ENCODE data around the gene BRCC3.

The BRCC3 gene

DNA sequence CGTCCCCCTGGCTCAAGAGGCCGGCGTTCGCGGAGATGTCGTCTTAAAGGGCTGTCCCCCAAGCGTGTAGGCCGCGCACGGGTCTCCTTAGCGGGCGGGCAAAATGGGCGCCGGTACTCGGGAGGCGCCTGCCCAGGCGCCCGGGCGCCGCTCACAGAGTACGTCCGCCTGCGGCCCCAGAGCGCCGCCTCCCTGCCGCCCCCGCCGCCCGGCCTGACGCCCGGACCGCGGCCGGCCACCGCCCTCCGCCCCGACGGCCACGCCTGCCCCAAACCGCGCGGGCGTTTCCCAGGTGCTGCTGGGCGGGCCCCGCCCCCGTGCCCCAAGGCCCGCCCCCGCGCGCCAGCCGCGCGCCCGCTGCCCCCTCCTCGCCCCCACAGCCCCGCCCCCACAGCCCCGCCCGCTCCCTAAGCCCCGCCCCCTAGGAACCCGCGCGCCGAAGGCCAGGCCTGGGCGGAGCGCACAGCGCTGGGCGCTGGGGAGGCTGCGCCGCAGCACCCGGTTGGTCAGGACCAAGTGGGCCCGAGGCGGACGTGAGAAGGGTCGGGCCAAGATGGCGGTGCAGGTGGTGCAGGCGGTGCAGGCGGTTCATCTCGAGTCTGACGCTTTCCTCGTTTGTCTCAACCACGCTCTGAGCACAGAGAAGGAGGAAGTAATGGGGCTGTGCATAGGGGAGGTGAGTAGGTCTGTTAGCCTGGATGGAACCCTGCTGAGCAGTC lies at the start of gene BRCC3, which contains the start of the genes CMC4 and MTCP1:
Gene BRCC3 (plus strand): TSS at position 534 of the 719 bp plus-strand sequence. CDS start 20 bp downstream, at position 554.
Gene CMC4 (minus strand): TSS at position 162 of the 719 bp plus-strand sequence. CDS start 7,113 bp downstream, outside the sequence.
Gene MTCP1 (minus strand): TSS at position 162 of the 719 bp plus-strand sequence. CDS start 5,126 bp downstream, outside the sequence.
- H3K27me3 Mint-ChIP-seq, result no peaks in the 10 kb centered on the region
- no peaks in the 10 kb centered on the region for H3K9me3 Mint-ChIP-seq

DNA sequence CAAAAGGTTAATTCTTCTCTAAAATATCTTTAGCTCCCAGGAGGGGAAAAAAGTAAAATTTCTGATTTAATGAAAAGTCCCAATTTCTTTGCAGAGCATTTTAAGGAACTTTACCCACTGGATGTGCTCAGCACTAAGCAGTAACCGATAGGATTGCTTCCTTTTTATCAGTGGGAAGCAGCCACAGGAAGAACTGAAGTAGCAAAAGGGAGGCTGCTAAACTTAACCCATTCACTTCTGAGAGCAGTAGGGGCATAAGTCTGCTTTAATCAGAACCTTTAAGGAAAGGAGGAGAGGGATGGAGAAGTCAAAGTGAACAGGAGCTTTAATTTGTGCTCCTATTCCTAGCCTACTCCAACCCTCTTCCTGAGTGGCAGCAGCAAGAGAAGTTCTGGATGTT lies 48.7 kb upstream of the BRCC3 start, which contains the start of gene F8:
Gene F8 (minus strand): TSS at position 139 of the 400 bp plus-strand sequence. CDS start 171 bp downstream, outside the sequence.
- H3K27me3 Mint-ChIP-seq, result no peaks in the 10 kb centered on the region
- H3K36me3 Mint-ChIP-seq, result no peaks in the 10 kb centered on the region
- DNase-seq (no peak), ATAC-seq (replicated peaks) (no peak)
- H3K4me1 Mint-ChIP-seq, result peaks cover 6 to 10% of the 10 kb centered on the region in 2 donors
- H3K27ac Mint-ChIP-seq, result no peak within 1 kb of the TSS
- no peak within 1 kb of the TSS for H3K4me3 Mint-ChIP-seq
- no peaks in the 10 kb centered on the region for H3K9me3 Mint-ChIP-seq

More for the DNA sequence above, at the start of gene BRCC3, which contains the start of the genes CMC4 and MTCP1:
- H3K36me3 Mint-ChIP-seq, result peaks cover 14 to 22% of the 10 kb centered on the region in 2 donors
- peak; percentile 93 for ATAC-seq (replicated peaks)
- DNase-seq, result peak; percentile 77
- peak within 1 kb of the TSS; percentile 96 for H3K27ac Mint-ChIP-seq
- H3K4me3 Mint-ChIP-seq, result peak within 1 kb of the TSS; percentile 93 to 94
- H3K4me1 Mint-ChIP-seq, result peaks cover 20 to 35% of the 10 kb centered on the region in 2 donors

DNA sequence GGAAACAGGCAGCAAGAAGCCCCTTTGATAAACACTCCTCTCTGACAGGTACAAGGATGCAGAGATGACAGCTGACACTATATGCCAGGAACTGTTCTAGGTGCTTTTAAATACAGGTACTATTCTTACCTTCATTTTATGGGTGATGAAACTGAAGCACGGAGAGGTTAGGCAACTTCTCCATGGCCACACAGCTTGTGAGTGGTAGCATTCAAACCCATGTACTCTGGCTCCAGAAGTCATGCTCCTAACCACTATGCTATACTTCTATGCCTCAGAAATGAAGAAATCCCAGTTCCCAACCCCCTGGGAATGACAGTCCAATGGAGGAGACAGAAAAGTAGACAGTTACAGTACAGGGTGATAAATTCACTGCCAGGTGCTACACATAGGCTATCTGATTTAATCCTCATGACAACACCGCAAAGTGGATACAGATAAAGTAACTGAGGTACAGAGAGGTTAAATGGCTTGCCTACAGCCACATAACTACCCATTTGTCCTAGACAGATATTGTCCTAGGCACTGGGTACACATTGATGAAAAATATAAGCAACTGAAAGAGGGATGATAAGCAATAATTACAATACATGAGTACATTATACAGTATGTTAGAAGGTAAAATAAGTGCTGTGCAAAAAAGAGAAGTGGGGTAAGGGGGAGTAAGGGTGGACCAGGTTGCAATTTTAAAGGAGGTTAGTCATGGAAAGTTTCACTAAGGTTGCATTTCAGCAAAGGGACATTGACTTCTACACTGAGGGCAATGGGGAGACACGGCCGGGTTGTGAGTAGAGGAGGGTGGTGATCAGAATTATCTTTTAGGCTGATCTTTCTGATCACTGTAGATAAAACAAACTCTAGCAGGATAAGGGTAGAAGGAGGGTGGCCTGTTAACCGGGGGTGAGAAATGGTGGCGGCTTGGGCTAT lies 47.1 kb upstream of the BRCC3 start:
- Mint-ChIP-seq H3K36me3 (no peaks in the 10 kb centered on the region), H3K4me3 (peak overlapping the region in 1 of 2 donors; percentile 68), H3K27ac (peak overlapping the region; percentile 51), H3K9me3 (no peaks in the 10 kb centered on the region), H3K27me3 (no peaks in the 10 kb centered on the region), H3K4me1 (peaks cover 6 to 16% of the 10 kb centered on the region in 2 donors)
- ATAC-seq (replicated peaks), result no peak
- DNase-seq, result no peak

DNA sequence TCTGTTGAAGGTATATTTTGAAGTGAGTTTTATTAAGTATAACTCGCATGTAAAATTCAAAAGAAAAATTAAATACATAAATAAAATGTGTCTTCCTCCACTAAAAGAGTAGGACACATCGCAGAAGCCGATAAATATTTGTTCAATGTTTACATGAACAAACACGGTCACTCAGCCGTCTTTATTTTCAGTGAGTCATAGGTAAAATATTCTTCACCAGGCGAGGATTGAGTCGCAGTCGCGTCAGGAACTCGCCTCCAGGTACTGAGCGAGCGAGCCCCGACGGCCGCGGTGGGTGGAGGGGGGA lies 44.9 kb upstream of the BRCC3 start:
- Mint-ChIP-seq H3K4me3 (peak overlapping the region; percentile 77 to 82), H3K4me1 (peaks cover 9 to 22% of the 10 kb centered on the region in 2 donors)

DNA sequence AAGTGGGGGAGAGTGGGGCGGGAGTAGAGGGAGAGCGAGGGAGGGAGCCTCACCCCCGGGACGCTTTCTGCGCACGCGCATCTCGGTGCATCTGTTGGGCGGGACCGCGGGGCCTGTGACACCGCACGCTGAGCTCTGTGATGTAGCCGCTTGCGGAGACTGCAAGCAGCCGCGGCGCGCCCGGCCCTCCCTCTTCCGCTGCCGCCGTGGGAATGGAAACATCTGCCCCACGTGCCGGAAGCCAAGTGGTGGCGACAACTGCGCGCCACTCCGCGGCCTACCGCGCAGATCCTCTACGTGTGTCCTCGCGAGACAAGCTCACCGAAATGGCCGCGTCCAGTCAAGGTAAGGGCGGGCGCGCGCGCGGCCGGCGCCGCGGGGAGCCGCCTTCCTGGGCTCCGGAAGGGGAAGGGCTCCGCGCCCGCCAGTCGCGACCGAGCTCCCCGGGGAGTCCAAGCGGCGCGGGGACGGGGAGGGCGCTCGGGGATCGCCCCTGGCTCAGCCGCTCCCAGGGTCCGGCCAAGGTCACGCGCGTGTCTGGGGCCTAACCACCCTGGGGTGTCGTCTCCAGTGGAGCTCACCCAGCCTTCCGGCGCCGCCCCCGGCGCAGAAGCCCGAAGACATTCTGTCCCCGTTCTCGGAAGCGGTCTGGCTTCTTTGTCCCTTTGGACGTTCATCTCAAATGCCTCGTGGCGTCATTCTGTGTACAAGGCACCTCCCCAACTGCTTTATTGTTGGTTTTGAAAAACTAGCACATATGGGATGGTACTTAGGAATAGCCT lies 44.4 kb upstream of the BRCC3 start, which contains the start of gene FUNDC2:
Gene FUNDC2 (plus strand): TSS at position 118 of the 782 bp plus-strand sequence. CDS start 95 bp downstream, at position 213.
- peak within 1 kb of the TSS; percentile 82 to 83 for H3K4me3 Mint-ChIP-seq
- H3K36me3 Mint-ChIP-seq, result peaks cover 3 to 4% of the 10 kb centered on the region in 2 donors
- H3K4me1 Mint-ChIP-seq, result peaks cover 9 to 27% of the 10 kb centered on the region in 2 donors
- peak; percentile 89 to 91 for ATAC-seq (replicated peaks)
- no peaks in the 10 kb centered on the region for H3K27me3 Mint-ChIP-seq
- DNase-seq, result peak; percentile 93
- H3K9me3 Mint-ChIP-seq, result no peaks in the 10 kb centered on the region
- peak within 1 kb of the TSS; percentile 96 for H3K27ac Mint-ChIP-seq

More for the DNA sequence above, 44.9 kb upstream of the BRCC3 start:
- H3K36me3 Mint-ChIP-seq, result peaks cover 3 to 4% of the 10 kb centered on the region in 2 donors
- no peaks in the 10 kb centered on the region for H3K9me3 Mint-ChIP-seq
- no peaks in the 10 kb centered on the region for H3K27me3 Mint-ChIP-seq
- H3K27ac Mint-ChIP-seq, result peak overlapping the region; percentile 84
- ATAC-seq (replicated peaks) (no peak), DNase-seq (no peak)

DNA sequence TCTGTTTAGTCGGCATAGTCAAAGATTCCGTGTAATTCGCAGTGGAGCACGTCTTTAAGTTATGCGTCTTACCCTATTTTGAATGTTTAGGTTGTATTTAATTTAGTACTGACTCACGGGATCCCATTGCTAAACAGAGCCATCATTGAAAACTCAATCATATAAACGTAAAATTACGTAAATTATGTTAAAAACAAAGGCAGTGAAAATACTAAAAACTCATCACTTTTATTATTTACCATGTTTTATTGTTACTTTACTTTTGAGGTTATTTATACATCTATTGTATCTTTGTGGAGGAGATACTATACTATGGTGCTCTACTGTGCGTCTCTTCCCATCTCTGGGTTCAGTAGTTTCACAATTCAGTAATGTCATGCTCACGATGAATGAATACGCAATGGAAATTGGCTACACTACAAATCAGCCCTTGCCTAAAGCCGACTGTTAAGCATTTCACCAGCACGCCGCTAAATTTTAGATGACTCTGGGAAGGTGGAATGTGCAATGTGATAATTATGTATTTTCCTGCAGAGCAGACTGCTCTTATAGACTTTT lies 43.7 kb upstream of the BRCC3 start:
- H3K27me3 Mint-ChIP-seq, result no peaks in the 10 kb centered on the region
- peak overlapping the region; percentile 96 for H3K27ac Mint-ChIP-seq
- H3K4me3 Mint-ChIP-seq, result peak overlapping the region; percentile 82 to 83
- peaks cover 3 to 4% of the 10 kb centered on the region in 2 donors for H3K36me3 Mint-ChIP-seq
- ATAC-seq (replicated peaks), result peak in 1 of 2 donors; percentile 22
- H3K9me3 Mint-ChIP-seq, result no peaks in the 10 kb centered on the region
- no peak for DNase-seq
- peaks cover 9 to 27% of the 10 kb centered on the region in 2 donors for H3K4me1 Mint-ChIP-seq

DNA sequence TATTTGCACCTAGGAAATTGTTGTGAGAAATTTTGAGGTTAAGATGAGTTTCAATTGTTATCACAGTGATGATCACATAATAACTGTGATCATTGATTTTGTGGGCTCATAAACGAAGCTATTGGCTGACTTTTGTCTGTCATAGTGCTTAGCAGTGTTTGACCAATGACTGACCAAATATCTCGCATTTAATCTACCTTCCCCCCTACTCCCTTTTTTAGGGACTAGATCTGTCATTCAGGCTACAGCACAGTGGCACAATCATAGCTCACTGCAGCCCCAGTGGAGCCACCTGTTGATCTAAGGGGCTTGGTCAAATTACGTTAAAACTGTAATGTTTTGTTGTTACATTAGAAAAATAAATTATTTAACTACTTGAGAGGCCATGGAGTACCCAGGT lies 43.2 kb upstream of the BRCC3 start:
- H3K4me1 Mint-ChIP-seq, result peaks cover 9 to 27% of the 10 kb centered on the region in 2 donors
- H3K27me3 Mint-ChIP-seq, result no peaks in the 10 kb centered on the region
- H3K4me3 Mint-ChIP-seq, result peak overlapping the region; percentile 82 to 83
- DNase-seq (no peak), ATAC-seq (replicated peaks) (no peak)
- H3K36me3 Mint-ChIP-seq, result peaks cover 3 to 4% of the 10 kb centered on the region in 2 donors
- H3K9me3 Mint-ChIP-seq, result no peaks in the 10 kb centered on the region
- no peak overlapping the region for H3K27ac Mint-ChIP-seq

DNA sequence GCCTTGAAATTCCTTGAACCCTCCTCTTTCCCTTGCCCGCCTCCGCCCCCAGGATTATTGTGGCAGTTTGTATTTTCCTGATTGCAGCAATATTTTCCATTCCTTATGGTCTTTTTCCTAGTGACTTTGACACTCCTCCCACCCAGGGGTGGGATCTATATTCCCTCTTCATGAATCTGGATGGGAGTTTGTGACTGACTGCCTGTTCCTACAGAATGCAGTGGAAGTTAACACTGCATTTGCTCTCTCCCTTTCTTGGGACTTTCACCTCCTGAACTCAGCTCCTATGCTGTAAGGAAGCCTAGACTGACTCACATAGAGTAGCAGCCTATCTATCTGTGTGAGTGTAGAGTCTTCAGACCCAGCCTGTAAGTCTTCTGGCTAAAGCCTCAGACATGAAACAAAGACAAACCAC lies 42.4 kb upstream of the BRCC3 start:
- Mint-ChIP-seq H3K4me1 (peaks cover 9 to 27% of the 10 kb centered on the region in 2 donors), H3K27ac (peak overlapping the region; percentile 15), H3K27me3 (no peaks in the 10 kb centered on the region), H3K4me3 (peak overlapping the region in 1 of 2 donors; percentile 32), H3K9me3 (no peaks in the 10 kb centered on the region), H3K36me3 (peaks cover 3 to 4% of the 10 kb centered on the region in 2 donors)
- DNase-seq (no peak), ATAC-seq (replicated peaks) (no peak)

DNA sequence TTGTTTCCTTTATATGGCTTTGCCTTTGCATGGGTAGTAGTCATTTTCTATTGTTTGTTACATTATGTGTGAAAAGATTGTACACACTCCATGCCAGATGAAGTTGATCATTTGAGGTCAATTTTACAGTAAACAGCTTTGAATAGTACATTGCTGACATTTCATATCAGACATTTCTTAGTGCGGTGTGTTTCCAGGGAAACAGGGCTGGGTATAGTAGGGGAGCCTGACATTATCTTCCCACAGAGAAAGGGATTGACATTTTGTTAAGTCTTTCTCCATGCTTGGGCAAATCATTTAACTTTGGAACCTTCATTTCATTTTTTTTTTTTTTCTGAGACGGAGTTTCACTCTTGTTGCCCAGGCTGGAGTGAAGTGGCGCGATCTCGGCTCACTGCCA lies 39.7 kb upstream of the BRCC3 start:
- H3K9me3 Mint-ChIP-seq, result peaks cover 0 to under 1% of the 10 kb centered on the region in 2 donors
- no peak overlapping the region for H3K27ac Mint-ChIP-seq
- DNase-seq, result no peak
- H3K4me1 Mint-ChIP-seq, result peaks cover 4 to 17% of the 10 kb centered on the region in 2 donors
- peaks cover 9 to 21% of the 10 kb centered on the region in 2 donors for H3K36me3 Mint-ChIP-seq
- no peak for ATAC-seq (replicated peaks)
- no peak overlapping the region for H3K4me3 Mint-ChIP-seq
- H3K27me3 Mint-ChIP-seq, result no peaks in the 10 kb centered on the region

DNA sequence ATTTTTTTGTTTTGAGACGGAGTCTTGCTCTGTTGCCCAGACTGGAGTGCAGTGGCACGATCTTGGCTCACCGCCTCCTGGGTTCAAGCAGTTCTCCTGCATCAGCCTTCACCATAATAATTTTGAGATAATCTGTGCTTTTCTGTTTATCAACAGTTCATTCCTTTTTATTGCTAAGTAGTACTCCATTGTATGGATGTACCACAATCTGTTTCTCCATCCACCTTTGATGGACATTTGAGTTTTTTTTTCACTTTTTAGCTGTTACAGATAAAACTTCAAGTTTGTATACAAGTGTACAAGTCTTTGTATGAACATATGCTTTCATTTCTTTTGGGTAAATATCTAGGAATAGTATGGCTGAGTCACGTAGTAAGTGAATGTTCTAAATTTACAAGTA lies 35.6 kb upstream of the BRCC3 start:
- DNase-seq (no peak), ATAC-seq (replicated peaks) (no peak)
- no peaks in the 10 kb centered on the region for H3K27me3 Mint-ChIP-seq
- no peak overlapping the region for H3K27ac Mint-ChIP-seq
- no peak overlapping the region for H3K4me3 Mint-ChIP-seq
- H3K4me1 Mint-ChIP-seq, result peaks cover 4 to 22% of the 10 kb centered on the region in 2 donors
- peaks cover 9 to 35% of the 10 kb centered on the region in 2 donors for H3K36me3 Mint-ChIP-seq
- H3K9me3 Mint-ChIP-seq, result peaks cover 0 to 4% of the 10 kb centered on the region in 2 donors

DNA sequence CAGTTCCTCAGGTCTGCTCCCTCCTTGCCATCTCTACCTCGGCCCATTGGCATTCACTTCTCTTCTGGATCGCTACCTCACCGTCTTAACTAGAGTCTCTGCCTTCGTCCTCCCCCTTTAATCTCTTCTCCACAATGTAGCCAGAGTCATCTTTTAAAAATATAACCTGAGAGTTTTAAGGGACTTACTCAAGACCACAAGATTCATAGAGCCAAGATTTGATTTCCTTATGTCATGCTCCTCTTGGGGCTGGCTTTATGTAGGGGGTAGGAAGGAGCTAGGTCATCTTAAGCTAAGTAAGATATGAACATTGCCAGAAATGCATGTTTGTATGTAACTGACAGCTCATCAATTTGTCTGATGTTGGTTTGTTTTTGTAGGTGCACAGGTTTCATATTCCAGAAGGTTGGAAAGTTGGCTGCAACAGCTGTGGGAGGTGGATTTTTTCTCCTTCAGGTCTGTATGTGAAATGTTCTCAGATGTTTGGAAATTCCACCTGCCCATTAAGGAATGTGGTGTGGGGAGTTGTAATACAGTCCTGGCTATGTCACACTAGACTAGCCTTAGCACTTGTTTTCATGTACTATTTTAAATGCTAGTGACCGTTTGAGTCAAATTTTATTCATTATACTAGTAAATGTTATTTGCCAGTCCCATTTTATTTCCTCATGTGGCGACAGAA lies 25.0 kb upstream of the BRCC3 start:
- Mint-ChIP-seq H3K4me1 (peaks cover 5 to 6% of the 10 kb centered on the region in 2 donors), H3K9me3 (no peaks in the 10 kb centered on the region), H3K36me3 (peaks cover 8 to 9% of the 10 kb centered on the region in 2 donors), H3K27me3 (no peaks in the 10 kb centered on the region), H3K4me3 (no peak overlapping the region), H3K27ac (no peak overlapping the region)
- DNase-seq, result no peak
- ATAC-seq (replicated peaks), result no peak

DNA sequence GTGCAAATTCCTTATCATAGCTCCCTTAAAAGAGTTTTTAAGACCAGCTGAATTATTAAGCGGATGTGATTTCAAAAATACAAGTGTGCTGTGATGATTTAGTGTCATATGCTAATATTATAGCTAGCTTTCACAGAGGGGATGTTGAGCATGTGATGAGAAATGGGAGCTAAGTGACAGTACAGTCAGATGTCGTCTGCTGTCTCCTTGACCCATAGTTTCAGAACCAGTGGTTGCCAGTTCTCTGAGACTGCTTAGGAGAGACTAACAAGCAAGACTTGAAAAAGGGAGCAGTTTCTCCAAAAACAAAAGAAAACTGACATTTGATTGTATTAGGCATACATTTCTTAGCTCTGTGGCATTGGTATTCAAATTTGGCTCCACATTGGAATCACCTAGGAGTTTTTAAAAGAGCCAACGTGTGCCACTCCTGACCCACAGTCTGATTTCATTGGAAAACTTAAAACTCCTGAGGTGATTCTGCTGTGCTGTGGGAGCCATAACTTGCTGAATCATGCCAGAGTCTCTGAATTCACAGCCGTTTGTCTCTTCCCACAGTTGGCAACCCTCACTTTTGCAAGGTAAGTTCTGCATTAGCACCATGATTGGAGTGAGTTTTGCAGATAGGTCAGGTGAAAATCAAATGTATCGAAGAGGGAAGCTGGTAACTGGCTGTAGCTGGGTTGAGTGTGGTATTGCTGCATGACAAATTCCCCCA lies 24.3 kb upstream of the BRCC3 start:
- H3K4me3 Mint-ChIP-seq, result no peak overlapping the region
- no peaks in the 10 kb centered on the region for H3K9me3 Mint-ChIP-seq
- ATAC-seq (replicated peaks) (no peak), DNase-seq (no peak)
- no peaks in the 10 kb centered on the region for H3K27me3 Mint-ChIP-seq
- peaks cover 11 to 13% of the 10 kb centered on the region in 2 donors for H3K36me3 Mint-ChIP-seq
- H3K27ac Mint-ChIP-seq, result no peak overlapping the region
- H3K4me1 Mint-ChIP-seq, result peaks cover 5 to 6% of the 10 kb centered on the region in 2 donors
